RWPE1 (cell line): ENCODE data around the gene SIGLEC1.

Source experiments
- CTCF ChIA-PET: fragments of 350-600 bp; sonication (Branson Sonifier 250); formaldehyde crosslinking; extraction: SDS; loops from one replicate; lab custom pipeline; 2021; lab: Yijun Ruan, JAX
- POLR2A ChIA-PET: fragments of 400-600 bp; formaldehyde crosslinking; extraction: SDS; loops from one replicate; lab custom pipeline; 2020; ENCODE audit warnings: antibody characterized with exemption; ENCODE audit not compliant: low non-redundant PET; lab: Yijun Ruan, JAX
- DNase-seq: peaks from one replicate; pipeline ENCODE4 v3.0.0; 2012; ENCODE audit warnings: low spot score
- H3K27ac ChIP-seq: fragments of 450-650 bp; 2 replicates; pipeline ENCODE4 v1.5.1; 2017
- TF ChIP-seq, protein P1 (sequence below): fragments of 450-650 bp; conservative IDR thresholded peaks from 2 replicates; pipeline ENCODE4 v1.5.1; 2017; ENCODE audit warnings: low read depth, mild to moderate bottlenecking

SIGLEC1 gene

DNA sequence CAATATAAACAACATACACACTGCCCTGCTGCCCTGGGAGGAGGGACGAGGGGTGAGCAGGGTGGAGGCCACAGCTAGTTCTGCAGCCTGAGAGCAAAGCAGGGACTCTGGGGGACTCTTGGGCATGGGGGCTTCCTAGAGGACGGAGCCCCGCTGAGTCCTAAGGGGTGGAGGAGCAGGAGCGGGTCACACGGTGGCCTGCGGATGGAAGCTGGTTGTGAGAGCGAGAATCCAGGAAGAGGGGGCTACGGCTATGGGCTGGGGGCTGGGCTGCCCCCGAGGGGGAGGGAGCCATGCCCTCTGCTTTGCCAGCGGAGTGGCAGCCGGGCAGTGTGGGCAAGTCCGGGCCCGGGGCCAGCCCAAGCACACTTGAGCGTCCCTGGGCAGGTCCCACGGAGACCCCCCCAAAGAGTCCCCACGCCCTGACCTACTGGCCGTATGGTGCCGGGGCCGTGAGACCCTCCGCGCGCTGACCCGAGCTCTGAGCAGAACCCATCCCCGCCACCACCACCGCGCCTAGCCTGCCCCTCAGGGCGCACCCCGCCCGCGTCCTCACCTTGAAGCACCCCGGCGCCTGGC, 31.0 kb downstream of the SIGLEC1 start:
- ChIA-PET POLR2A (no interaction called here), CTCF (interaction anchor here (0.6 to 2.8 kb wide), 2 partner anchors 29 to 296 kb away, joined by 4 to 10 read pairs; no protein-coding TSS in a partner anchor)
- H3K27ac ChIP-seq: no peak overlapping the region
- no peak for DNase-seq
- TF ChIP-seq, protein P1, sequence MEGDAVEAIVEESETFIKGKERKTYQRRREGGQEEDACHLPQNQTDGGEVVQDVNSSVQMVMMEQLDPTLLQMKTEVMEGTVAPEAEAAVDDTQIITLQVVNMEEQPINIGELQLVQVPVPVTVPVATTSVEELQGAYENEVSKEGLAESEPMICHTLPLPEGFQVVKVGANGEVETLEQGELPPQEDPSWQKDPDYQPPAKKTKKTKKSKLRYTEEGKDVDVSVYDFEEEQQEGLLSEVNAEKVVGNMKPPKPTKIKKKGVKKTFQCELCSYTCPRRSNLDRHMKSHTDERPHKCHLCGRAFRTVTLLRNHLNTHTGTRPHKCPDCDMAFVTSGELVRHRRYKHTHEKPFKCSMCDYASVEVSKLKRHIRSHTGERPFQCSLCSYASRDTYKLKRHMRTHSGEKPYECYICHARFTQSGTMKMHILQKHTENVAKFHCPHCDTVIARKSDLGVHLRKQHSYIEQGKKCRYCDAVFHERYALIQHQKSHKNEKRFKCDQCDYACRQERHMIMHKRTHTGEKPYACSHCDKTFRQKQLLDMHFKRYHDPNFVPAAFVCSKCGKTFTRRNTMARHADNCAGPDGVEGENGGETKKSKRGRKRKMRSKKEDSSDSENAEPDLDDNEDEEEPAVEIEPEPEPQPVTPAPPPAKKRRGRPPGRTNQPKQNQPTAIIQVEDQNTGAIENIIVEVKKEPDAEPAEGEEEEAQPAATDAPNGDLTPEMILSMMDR: no peak

DNA sequence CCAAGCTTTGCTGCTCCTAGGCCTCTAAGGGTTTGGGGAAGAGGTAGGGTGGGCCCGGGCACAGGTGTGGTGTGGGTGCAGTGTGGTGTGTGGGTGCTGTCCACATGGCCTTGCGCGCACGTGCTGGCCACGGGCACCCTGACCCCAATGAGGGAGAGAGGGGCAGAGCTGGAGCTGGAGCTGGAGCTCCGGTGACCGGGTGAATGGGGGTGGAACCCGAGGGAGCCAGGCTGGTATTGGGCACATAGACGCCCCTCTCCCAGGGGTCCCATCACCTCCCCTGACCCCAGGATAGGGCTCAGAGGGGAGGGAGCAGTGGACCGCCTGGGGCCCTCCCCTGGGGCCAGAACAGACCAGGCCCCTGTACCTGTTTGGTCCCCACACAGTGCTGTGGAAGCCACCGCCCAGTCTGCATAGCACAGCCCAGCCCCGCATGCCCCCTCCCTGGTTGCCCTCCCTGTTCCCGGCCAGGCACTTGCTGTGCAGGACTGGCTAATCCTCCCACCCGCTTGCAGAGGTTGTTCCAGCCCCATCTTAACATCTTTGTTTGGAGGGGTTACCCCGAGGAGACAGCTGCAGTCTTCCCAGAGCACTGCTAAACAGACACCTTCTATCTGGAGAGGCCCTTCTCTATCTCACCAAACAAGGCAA, 31.6 kb downstream of the SIGLEC1 start:
- CTCF ChIA-PET: interaction anchor here (0.6 to 2.8 kb wide), 3 partner anchors 15 to 295 kb away, joined by 4 to 10 read pairs (median 5); no protein-coding TSS in a partner anchor
- POLR2A ChIA-PET: no interaction called here
- DNase-seq: no peak
- TF ChIP-seq, protein P1: no peak
- peak overlapping the region; percentile 14; the same call in 1 of the 2 replicates for H3K27ac ChIP-seq

GRCh38 chr20:3679749-3680700, 32.4 kb downstream of the SIGLEC1 start:
- H3K27ac ChIP-seq: peak overlapping the region; percentile 14; the same call in 1 of the 2 replicates
- TF ChIP-seq, protein P1: no peak
- DNase-seq: no peak
- ChIA-PET POLR2A (no interaction called here), CTCF (interaction anchor here (0.7 to 2.8 kb wide), 5 partner anchors 15 to 435 kb away, joined by 4 to 10 read pairs (median 7); no protein-coding TSS in a partner anchor)

DNA sequence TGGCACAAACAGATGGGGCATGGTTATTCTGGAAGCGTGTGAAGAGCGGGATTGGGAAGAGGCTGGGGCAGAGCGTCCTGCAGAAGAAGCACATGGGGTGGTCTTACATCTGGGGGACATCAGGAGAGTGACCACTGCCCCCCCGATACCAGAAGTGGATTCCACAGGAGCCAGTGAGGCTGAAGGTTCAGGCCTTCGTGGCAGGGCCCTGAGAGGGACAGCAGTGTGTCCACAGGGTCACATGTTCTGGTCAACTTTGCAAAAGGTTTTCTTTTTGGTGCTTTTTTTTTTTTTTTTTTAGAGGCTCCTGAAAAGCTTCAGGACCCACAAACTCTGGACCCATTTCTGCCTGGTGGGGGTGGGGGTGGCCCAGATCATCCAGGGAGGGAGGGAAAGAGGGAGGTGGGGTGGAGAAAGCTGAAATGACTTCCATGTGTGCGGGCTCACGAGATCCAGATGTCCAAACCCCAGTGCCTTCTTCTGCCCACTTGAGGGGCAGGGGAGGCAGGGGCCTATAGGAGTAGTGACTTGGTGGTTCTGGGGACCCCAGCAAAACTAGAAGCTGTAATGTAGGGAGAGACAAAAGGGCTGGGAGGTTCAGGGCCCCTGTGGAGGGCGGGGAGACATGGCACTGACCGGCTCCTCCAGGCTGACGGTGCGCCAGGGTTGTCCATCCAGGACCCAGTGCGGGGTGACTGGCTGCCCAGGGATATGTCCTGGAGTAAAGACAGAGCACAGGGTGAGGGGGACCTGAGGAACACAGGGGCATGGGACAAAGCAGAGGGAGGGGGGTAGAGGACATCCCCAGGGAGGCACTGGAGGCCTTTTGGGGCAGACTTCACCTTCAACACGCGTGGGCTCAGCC, 33.3 kb downstream of the SIGLEC1 start:
- DNase-seq: no peak
- peak overlapping the region; percentile 17; the same call in 1 of the 2 replicates for H3K27ac ChIP-seq
- POLR2A ChIA-PET: no interaction called here
- CTCF ChIA-PET: interaction anchor here (0.7 to 2.2 kb wide), 2 partner anchors 32 to 434 kb away, joined by 4 to 9 read pairs; no protein-coding TSS in a partner anchor
- TF ChIP-seq, protein P1: no peak

DNA sequence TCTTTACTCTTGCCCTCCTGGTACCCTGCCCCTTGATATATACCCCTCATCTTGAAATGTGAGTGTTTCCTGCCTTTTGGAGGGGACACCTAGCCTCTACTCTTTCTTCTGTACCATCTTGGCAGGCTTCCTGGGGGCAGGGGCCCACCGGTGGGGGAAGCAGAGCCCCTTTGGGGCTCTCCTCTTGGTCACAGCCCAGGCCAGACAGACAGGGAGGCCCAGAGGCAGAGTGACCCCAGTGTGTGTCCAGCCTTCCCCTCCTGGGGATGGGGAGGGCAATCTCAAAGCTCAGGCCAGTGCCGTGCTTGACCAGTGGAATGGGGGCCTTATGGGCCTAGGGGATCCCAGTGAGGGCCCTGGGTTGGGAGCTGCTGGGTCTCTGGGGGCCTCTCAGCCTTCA, 34.2 kb downstream of the SIGLEC1 start:
- no peak for DNase-seq
- CTCF ChIA-PET: interaction anchor here (1.0 to 2.2 kb wide), 3 partner anchors 33 to 140 kb away, joined by 3 to 11 read pairs (median 9); no protein-coding TSS in a partner anchor
- H3K27ac ChIP-seq: no peak overlapping the region
- POLR2A ChIA-PET: no interaction called here
- TF ChIP-seq, protein P1: no peak
